HG02623 (cell line): Measurements from ENCODE around the gene FCRL2.

Experiments
- ATAC-seq: cut with Tn5 transposase; IDR thresholded peaks from one replicate; pipeline ENCODE4 v1.9.1; 2021; ENCODE audit warnings: moderate library complexity; ENCODE audit not compliant: unreplicated experiment

FCRL2 gene, protein sequence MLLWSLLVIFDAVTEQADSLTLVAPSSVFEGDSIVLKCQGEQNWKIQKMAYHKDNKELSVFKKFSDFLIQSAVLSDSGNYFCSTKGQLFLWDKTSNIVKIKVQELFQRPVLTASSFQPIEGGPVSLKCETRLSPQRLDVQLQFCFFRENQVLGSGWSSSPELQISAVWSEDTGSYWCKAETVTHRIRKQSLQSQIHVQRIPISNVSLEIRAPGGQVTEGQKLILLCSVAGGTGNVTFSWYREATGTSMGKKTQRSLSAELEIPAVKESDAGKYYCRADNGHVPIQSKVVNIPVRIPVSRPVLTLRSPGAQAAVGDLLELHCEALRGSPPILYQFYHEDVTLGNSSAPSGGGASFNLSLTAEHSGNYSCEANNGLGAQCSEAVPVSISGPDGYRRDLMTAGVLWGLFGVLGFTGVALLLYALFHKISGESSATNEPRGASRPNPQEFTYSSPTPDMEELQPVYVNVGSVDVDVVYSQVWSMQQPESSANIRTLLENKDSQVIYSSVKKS

DNA sequence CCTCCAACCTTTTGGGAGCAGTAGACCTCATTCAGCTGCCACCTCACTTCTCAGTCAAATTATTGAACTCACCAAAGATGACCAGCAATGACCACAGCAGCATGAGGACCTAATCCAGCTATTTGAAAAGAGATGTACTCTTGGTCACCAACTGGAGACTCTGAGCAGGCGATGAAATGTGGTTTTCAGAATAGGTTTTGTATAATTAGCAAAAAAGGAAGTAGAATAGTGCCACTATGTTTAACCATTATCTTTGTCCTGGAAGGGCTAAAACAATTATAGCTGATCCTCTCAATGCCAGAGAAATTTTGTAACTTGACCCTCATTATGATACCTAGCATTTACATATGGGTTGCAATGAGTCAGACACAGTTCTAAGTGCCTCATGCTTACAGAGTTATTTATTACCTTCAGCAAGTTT is at the start of gene FCRL2:
TSS of gene FCRL2 (minus strand) at position 162 of the 421 bp plus-strand sequence. CDS start at position 103, 59 bp downstream.
- ATAC-seq, result peak; percentile 42

- no peak for ATAC-seq
Observed at GRCh38 chr1:157820299-157820698, 43.4 kb upstream of the FCRL2 start.

GRCh38 chr1:157819896-157820295 is 43.0 kb upstream of the FCRL2 start, which contains the start of gene FCRL1:
TSS of gene FCRL1 (minus strand) at chr1:157820120. CDS start at chr1:157820037, 83 bp downstream.
- ATAC-seq, result no peak

DNA sequence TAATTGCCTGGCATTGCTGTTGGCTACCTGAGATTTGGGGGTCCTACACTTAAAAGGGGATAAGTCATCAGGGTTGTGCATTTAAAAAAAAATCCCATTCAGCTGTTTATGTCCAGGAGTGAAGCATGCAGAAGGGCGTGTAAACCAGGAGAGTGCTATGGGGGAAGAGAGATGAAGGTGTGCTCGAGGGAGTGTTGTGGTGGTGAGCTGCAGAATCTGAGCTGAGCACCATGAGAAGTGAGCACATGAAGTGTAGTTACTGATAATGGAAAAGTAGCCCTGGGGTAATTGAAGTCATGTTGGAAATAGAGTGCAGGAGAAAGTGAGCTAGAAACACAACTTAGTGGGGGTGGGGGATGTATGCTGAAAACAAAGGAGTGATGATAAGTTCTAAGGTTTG is 42.3 kb upstream of the FCRL2 start:
- no peak for ATAC-seq

DNA sequence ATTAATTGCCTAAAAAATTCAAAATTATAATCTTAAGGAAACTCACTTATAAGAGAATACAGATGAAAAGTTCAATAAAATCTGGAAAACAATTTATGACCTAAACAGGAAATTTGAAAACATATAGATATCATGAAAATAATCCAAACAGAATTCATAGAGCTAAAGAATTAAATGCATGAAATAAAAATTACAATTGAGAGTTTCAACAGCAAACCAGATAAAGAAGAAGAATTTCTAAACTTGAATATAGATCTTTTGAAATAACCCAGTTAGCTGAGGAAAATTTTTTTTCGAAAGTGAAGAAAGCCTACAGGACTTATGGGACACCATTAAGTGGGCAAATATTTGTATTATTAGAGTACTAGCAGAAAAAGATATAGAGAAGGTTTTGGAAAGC is 36.3 kb upstream of the FCRL2 start:
- no peak for ATAC-seq

DNA sequence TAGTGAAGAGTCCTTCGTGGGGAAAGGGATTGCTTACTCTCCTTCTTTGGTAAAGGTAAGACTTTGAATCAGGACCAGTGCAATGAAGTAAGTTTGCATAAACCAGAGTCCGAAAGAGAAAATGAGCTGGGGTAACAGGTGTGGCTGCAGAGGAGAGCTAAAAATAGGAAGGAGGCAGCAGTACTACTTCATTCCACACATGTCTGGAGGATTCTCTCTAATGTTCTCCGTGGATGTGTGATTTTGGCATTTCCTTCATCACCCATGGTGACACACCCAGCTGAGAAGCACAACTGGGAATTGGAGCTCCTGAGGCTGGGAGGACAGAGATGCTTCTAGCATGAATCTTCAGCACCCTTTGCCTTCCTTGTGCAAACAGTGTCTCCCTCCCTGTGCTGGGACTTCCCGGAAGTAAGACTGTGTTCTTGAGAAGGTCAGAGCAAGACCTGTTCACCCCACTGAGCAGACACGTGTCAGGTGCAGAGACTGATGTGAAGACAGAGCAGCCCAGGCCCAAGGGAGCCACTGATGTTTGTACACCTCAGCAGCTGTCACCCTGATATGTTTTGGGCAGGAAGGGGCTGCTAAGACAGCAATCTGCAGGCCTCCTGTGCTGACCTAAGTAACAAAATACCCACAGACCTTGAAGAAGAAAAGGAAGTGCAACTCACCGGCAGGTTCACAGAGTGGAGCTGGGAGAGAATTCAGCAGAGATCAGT is 29.7 kb upstream of the FCRL2 start:
- peak; percentile 83 for ATAC-seq

GRCh38 chr1:157803851-157804250 is 26.9 kb upstream of the FCRL2 start:
- no peak for ATAC-seq

- ATAC-seq, result no peak
Observed at GRCh38 chr1:157799996-157800395, 23.1 kb upstream of the FCRL2 start.

DNA sequence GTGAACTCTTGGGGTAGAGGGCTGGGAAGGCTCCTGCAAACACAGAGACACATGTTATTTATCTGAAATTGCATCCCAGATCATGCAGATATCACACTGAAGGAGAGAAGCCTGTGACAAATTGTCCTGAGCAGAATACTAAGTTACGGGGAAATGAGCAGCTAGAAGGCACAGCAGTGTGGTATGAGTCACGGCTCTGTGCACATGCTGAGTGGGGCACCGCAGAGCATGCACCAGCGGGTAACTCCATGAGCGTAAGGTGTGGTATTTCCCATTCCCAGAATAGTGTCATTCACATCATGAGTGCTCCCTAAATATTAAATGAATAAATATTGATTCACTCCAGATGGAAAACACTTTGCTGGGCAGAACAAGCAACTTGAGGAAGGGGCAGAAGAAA is 21.3 kb upstream of the FCRL2 start:
- no peak for ATAC-seq

DNA sequence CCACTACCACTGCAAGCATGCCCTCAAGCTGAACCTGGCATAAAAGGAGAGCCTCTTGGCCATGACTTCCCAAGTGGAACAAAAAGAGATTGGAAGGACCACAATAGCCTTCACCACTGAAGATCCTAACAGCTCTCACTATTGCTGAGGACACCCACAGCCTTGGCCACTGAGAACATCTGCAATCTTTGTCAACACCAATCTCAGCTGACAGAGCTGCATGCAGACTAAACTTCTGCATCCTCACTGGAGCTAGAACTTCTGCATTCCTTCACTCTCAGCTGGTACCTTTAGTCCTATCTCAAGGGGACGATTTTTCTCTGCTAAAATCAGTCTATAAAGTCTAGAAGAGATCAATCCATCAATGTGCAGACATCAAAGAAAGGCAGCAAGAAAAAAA is 8.3 kb upstream of the FCRL2 start:
- ATAC-seq, result no peak

GRCh38 chr1:157784801-157785200 is 7.9 kb upstream of the FCRL2 start:
- no peak for ATAC-seq

GRCh38 chr1:157782931-157783330 is 6.0 kb upstream of the FCRL2 start:
- no peak for ATAC-seq

- ATAC-seq, result peak; percentile 57
Observed at GRCh38 chr1:157781048-157781447, 4.1 kb upstream of the FCRL2 start.

- no peak for ATAC-seq
Observed at GRCh38 chr1:157775101-157775870, 1.6 kb downstream of the FCRL2 start.

DNA sequence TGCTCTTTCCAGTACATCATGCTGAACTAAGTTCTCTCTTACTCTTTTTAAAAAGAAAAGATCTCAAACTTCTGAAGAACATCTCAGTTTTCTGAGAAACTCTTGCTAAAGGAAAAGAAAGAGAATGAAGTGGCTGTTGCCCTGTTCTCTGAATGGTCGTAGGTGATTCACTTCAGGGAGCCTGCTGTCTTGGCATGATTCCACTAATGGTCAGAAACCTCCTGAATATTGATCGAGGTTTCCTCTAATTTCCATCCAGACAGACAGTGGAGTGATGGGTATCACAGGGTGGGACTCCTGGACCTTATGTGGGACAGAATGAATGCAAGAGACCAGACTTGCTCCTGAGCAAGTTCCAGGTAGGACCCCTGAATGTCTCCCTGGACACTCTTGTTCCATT is 2.5 kb downstream of the FCRL2 start:
- no peak for ATAC-seq

- peak; percentile 49 for ATAC-seq
Observed at GRCh38 chr1:157773493-157774350, 3.2 kb downstream of the FCRL2 start.

DNA sequence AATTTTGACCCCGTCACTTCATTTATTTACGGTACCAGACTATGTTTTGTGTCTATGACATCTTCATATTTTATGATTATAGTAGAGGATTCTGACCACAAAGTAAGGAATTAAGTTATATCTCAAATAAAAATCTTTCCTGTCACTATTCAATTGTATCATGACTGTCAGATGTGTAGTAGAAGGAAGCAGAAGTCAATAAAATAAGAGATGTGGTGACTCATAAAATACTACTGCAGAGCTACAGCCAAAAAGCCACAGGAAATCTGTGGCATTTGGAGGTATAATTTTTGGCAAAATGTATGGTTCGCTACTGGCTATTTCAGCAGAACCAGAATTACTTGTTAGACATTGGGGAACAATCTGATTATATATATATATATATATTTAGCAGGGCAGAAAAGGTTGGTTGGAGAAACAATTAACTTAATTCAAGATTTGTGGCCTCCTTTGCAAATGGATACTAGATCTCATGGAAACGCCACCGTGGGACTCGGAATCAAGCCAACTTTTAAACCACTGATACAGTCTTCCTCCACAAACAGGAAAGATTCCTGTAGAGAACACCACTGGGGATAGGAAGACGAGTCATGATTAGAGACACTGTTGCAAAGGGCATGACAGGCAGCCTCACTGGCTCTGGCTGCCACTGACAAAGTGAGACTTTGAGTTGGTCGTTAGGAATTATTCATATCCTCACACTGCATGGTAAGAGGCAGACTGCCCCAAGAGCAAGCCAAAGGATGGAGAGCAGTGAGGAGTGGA is 5.1 kb downstream of the FCRL2 start:
- no peak for ATAC-seq

GRCh38 chr1:157770442-157771043 is 6.4 kb downstream of the FCRL2 start:
- no peak for ATAC-seq

- no peak for ATAC-seq
Observed at GRCh38 chr1:157766792-157767191, 10.1 kb downstream of the FCRL2 start.
